NB4 (cell line): ENCODE data around the gene CD69.

Experiments
- POLR2A ChIP-seq: IDR thresholded peaks from 2 replicates; pipeline ENCODE4 v1.6.1; 2011; ENCODE audit warnings: mild to moderate bottlenecking; ENCODE audit not compliant: insufficient read length; ENCODE audit errors: extremely low read depth
- TF ChIP-seq, protein P1 (sequence below): IDR thresholded peaks from one replicate; pipeline ENCODE4 v1.5.1; 2012; ENCODE audit warnings: low read depth, low read length
- TF ChIP-seq, protein P2 (sequence below): IDR thresholded peaks from 2 replicates; pipeline ENCODE4 v1.6.1; 2011; ENCODE audit warnings: low read depth, low read length

DNA sequence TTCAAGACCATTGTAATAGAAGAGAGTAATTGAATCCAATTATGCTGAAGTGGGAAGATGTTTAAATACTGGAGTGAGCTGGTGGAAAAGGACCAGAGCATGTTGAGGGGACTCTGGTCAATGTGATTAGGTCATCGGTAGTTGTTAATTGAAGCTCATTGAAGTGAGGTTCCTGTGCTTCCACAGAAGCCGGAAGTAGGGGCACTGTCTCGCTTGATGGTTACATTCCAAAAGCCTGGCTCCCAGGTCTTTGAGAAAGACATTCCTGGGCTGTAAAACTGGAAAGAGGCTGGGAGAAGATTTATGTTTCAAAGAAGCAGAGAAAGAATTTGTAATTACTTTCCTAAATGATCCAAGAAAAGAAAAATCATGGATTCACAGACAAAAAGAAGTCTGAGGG, 15.5 kb downstream of the CD69 start:
- TF ChIP-seq, protein P1, sequence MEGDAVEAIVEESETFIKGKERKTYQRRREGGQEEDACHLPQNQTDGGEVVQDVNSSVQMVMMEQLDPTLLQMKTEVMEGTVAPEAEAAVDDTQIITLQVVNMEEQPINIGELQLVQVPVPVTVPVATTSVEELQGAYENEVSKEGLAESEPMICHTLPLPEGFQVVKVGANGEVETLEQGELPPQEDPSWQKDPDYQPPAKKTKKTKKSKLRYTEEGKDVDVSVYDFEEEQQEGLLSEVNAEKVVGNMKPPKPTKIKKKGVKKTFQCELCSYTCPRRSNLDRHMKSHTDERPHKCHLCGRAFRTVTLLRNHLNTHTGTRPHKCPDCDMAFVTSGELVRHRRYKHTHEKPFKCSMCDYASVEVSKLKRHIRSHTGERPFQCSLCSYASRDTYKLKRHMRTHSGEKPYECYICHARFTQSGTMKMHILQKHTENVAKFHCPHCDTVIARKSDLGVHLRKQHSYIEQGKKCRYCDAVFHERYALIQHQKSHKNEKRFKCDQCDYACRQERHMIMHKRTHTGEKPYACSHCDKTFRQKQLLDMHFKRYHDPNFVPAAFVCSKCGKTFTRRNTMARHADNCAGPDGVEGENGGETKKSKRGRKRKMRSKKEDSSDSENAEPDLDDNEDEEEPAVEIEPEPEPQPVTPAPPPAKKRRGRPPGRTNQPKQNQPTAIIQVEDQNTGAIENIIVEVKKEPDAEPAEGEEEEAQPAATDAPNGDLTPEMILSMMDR, result no peak
- no peak for TF ChIP-seq POLR2A
- TF ChIP-seq, protein P2, sequence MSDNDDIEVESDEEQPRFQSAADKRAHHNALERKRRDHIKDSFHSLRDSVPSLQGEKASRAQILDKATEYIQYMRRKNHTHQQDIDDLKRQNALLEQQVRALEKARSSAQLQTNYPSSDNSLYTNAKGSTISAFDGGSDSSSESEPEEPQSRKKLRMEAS, result no peak
